Smooth muscle cell (in vitro differentiated cells): ENCODE data around the gene KLRF2. TPM values are rescaled to one million over a fixed set of nuclear protein-coding genes. Genes with fewer than 3 reads are reported as not detected.

ENCODE experiments used
- DNase-seq: peaks from one replicate; lab custom pipeline; 2025; ENCODE audit not compliant: unreplicated experiment; lab: John Stamatoyannopoulos, UW
- H2AFZ ChIP-seq: fragments of 200-600 bp; sonication (generic); 2 replicates; pipeline ENCODE4 v1.6.0; 2016; ENCODE audit warnings: antibody characterized with exemption, low read depth, mild to moderate bottlenecking
- H3F3A ChIP-seq: fragments of 200-600 bp; sonication (generic); 2 replicates; pipeline ENCODE4 v1.6.0; 2017; ENCODE audit warnings: antibody characterized with exemption, low read depth
- H3K27ac ChIP-seq: fragments of 200-600 bp; sonication (generic); 2 replicates; pipeline ENCODE4 v1.5.1; 2016; ENCODE audit warnings: low read depth, mild to moderate bottlenecking
- H3K27me3 ChIP-seq: fragments of 200-600 bp; sonication (generic); 2 replicates; pipeline ENCODE4 v1.6.1; 2016; ENCODE audit warnings: low read depth, mild to moderate bottlenecking
- H3K36me3 ChIP-seq: fragments of 200-600 bp; sonication (generic); 2 replicates; pipeline ENCODE4 v1.5.1; 2016; ENCODE audit warnings: low read depth
- H3K4me1 ChIP-seq: fragments of 200-600 bp; sonication (generic); 2 replicates; pipeline ENCODE4 v1.5.1; 2016; ENCODE audit warnings: low read depth
- H3K4me2 ChIP-seq: fragments of 200-600 bp; sonication (generic); 2 replicates; pipeline ENCODE4 v1.6.0; 2016; ENCODE audit warnings: mild to moderate bottlenecking
- H3K4me3 ChIP-seq: fragments of 200-600 bp; sonication (generic); 2 replicates; pipeline ENCODE4 v1.5.1; 2016; ENCODE audit warnings: mild to moderate bottlenecking
- H3K79me2 ChIP-seq: fragments of 200-600 bp; sonication (generic); 2 replicates; pipeline ENCODE4 v1.6.0; 2016; ENCODE audit warnings: low read depth, mild to moderate bottlenecking
- H3K9ac ChIP-seq: fragments of 200-600 bp; sonication (generic); 2 replicates; pipeline ENCODE4 v1.6.0; 2016; ENCODE audit warnings: low read depth
- H3K9me3 ChIP-seq: fragments of 200-600 bp; sonication (generic); replicated peaks from 2 replicates; pipeline ENCODE4 v1.5.1; 2016; ENCODE audit warnings: low read depth
- H4K20me1 ChIP-seq: fragments of 200-600 bp; sonication (generic); 2 replicates; pipeline ENCODE4 v1.6.0; 2016; ENCODE audit warnings: low read depth
- CTCF ChIP-seq: fragments of 200-600 bp; sonication (generic); IDR thresholded peaks from 2 replicates; pipeline ENCODE4 v1.5.1; 2017; ENCODE audit warnings: borderline replicate concordance, mild to moderate bottlenecking, antibody characterized with exemption; ENCODE audit not compliant: insufficient read depth, poor library complexity, severe bottlenecking
- WGBS: methylation state at CpG from one replicate; pipeline ENCODE4 v1.1.7; 2016; ENCODE audit warnings: low lambda C conversion rate; 5-methylcytosine and 5-hydroxymethylcytosine counted together
- polyA plus RNA-seq: library from polyadenylated mRNA; unstranded; fragments of >200 nt; fragmentation: Nextera tagmentation; extraction: Ambion mirVana; gene quantifications from 2 replicates; pipeline ENCODE4 v1.2.1, GENCODE V29; 2016
- total RNA-seq: library from RNA; depleted of rRNA; stranded (reverse); fragments of >200 nt; gene quantifications from 2 replicates; pipeline ENCODE4 v1.2.3, GENCODE V29; 2014

KLRF2 gene
- total RNA-seq: not detected in 2 replicates
- 0.43 TPM in 1 of 2 replicates, not detected in the other for polyA plus RNA-seq

GRCh38 chr12:9881246-9881645, at the start of gene KLRF2:
Gene KLRF2 (plus strand): TSS chr12:9881489. CDS start chr12:9881596, 107 bp downstream.
- 100% methylated on average over 3 of the region's 3 CpGs for WGBS
- H3F3A ChIP-seq: no peaks in the 10 kb centered on the region
- TF ChIP-seq CTCF: no peak
- no peaks in the 10 kb centered on the region for H3K79me2 ChIP-seq
- H2AFZ ChIP-seq: no peak within 1 kb of the TSS
- H4K20me1 ChIP-seq: no peaks in the 10 kb centered on the region
- H3K9me3 ChIP-seq: no peaks in the 10 kb centered on the region
- no peak within 1 kb of the TSS for H3K9ac ChIP-seq
- no peaks in the 10 kb centered on the region for H3K27me3 ChIP-seq
- H3K4me3 ChIP-seq: no peak within 1 kb of the TSS
- H3K36me3 ChIP-seq: no peaks in the 10 kb centered on the region
- no peaks in the 10 kb centered on the region for H3K4me1 ChIP-seq
- no peak within 1 kb of the TSS for H3K4me2 ChIP-seq
- DNase-seq: no peak
- no peak within 1 kb of the TSS for H3K27ac ChIP-seq

- WGBS: 81% methylated on average over 3 of the region's 3 CpGs
These were observed 49.6 kb upstream of the KLRF2 start for GRCh38 chr12:9831720-9832119.

GRCh38 chr12:9843407-9843806, 37.9 kb upstream of the KLRF2 start:
- no peak for DNase-seq
- 74% methylated on average over 3 of the region's 3 CpGs for WGBS
- H3K4me1 ChIP-seq: no peaks in the 10 kb centered on the region

More at GRCh38 chr12:9831720-9832119, 49.6 kb upstream of the KLRF2 start:
- Histone ChIP-seq H3K9ac (no peak overlapping the region), H3K4me3 (no peak overlapping the region), H3K4me1 (no peaks in the 10 kb centered on the region), H3K27ac (no peak overlapping the region), H3K4me2 (no peak overlapping the region), H3K36me3 (no peaks in the 10 kb centered on the region), H2AFZ (no peak overlapping the region), H3F3A (no peaks in the 10 kb centered on the region), H3K79me2 (no peaks in the 10 kb centered on the region), H4K20me1 (no peaks in the 10 kb centered on the region), H3K27me3 (no peaks in the 10 kb centered on the region), H3K9me3 (no peaks in the 10 kb centered on the region)
- no peak for DNase-seq
- TF ChIP-seq CTCF: no peak

More at GRCh38 chr12:9843407-9843806, 37.9 kb upstream of the KLRF2 start:
- Histone ChIP-seq H3K4me2 (no peak overlapping the region), H3F3A (no peaks in the 10 kb centered on the region), H3K27me3 (no peaks in the 10 kb centered on the region), H3K36me3 (no peaks in the 10 kb centered on the region), H2AFZ (no peak overlapping the region), H4K20me1 (no peaks in the 10 kb centered on the region), H3K9me3 (no peaks in the 10 kb centered on the region), H3K4me3 (no peak overlapping the region), H3K79me2 (no peaks in the 10 kb centered on the region), H3K27ac (no peak overlapping the region), H3K9ac (no peak overlapping the region)
- no peak for TF ChIP-seq CTCF
